Skeletal muscle satellite cell (primary cell): ENCODE measurements around the gene UBE2M.

Experiments used
- H3K27me3 ChIP-seq: 2 replicates; pipeline ENCODE4 v1.7.0; 2013; ENCODE audit warnings: low read length; ENCODE audit not compliant: control insufficient read depth, insufficient read depth
- H3K36me3 ChIP-seq: 2 replicates; pipeline ENCODE4 v1.7.0; 2013; ENCODE audit warnings: mild to moderate bottlenecking, control low read depth, low read length; ENCODE audit not compliant: insufficient read depth
- H3K4me1 ChIP-seq: 2 replicates; pipeline ENCODE4 v1.7.0; 2013; ENCODE audit warnings: low read length; ENCODE audit not compliant: control insufficient read depth, insufficient read depth
- H3K4me2 ChIP-seq: 2 replicates; pipeline ENCODE4 v1.7.0; 2013; ENCODE audit warnings: mild to moderate bottlenecking, low read length
- H3K4me3 ChIP-seq: 2 replicates; pipeline ENCODE4 v1.7.0; 2013; ENCODE audit warnings: low read length
- H3K9ac ChIP-seq: 2 replicates; pipeline ENCODE4 v1.7.0; 2013; ENCODE audit warnings: mild to moderate bottlenecking, low read depth, low read length, moderate library complexity
- H3K9me3 ChIP-seq: replicated peaks from 2 replicates; pipeline ENCODE4 v1.7.0; 2013; ENCODE audit warnings: mild to moderate bottlenecking, control low read depth, low read length

Gene UBE2M

DNA sequence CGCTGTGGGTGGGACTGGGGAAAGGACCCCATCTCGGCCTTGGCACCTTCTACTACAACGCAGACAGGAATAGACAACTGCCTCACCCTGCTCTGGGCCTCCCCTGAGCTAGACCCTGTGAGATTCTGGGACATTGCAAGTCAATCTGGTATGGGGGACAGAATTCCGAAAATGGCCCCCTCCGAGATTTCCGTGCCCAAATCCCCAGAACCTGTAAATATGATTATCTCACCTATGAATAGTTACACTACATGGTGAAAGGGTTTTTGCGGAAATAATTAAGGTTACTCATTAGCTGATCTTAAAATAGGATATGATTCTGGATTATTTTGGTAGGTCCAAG, 38.2 kb downstream of the UBE2M start:
- peak overlapping the region; percentile 88 for H3K4me3 ChIP-seq
- H3K4me2 ChIP-seq = peak overlapping the region; percentile 100
- peak overlapping the region; percentile 100 for H3K9ac ChIP-seq
- H3K27me3 ChIP-seq = no peaks in the 10 kb centered on the region
- peaks cover 12% of the 10 kb centered on the region for H3K4me1 ChIP-seq
- no peaks in the 10 kb centered on the region for H3K9me3 ChIP-seq
- peaks cover 20% of the 10 kb centered on the region for H3K36me3 ChIP-seq

DNA sequence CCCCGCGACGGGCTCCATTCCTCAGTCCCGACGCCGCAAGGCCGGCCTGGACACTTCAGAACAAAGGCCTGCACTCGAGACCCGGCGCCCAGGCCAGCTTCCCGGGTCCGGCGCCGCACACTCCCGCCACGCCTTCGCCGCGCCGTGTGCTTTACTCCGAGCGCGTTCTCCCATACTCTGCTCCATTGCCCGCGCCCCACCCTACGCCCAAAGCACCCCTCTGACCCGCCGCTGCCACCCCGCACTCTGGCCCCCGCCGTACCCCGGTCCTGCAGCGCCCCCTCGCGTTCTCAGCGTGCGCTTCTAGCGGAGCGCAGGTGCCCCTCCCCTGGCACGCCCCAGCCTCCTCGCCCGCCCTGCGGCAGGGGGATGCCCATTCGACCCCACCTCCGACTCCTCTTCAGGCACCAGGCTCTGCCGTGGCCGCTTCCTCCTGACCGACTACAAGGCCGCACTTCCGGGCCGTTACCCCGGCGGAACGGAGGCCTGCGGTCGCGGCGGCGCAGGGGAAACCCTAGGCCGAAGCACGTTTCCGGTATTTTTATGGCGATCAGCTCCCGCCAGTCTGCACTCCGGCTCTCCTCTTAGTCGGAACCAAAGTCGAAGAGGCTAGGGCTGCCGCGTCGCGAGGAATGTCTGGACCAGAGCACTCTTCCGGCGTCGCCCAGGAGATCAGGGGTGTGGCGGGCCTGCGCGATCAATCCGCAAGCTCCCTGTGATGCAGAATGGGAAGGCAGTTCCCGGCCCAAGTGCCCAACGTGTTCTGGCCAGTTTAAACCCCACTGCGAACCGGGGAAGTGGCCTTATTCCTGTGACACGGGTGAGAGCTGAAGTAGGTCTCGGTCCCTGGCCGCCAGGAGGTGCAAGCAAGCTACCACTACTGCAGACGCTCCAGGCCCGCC, 38.8 kb downstream of the UBE2M start, which contains the start of gene ZBTB45:
ZBTB45 (minus strand) TSS at position 456 of the 902 bp plus-strand sequence. CDS start 2,137 bp downstream, outside the sequence.
- H3K9me3 ChIP-seq = no peaks in the 10 kb centered on the region
- peak within 1 kb of the TSS; percentile 100 for H3K4me2 ChIP-seq
- H3K4me3 ChIP-seq = peak within 1 kb of the TSS; percentile 88
- peaks cover 12% of the 10 kb centered on the region for H3K4me1 ChIP-seq
- no peaks in the 10 kb centered on the region for H3K27me3 ChIP-seq
- H3K36me3 ChIP-seq = peaks cover 20% of the 10 kb centered on the region
- H3K9ac ChIP-seq = peak within 1 kb of the TSS; percentile 100

- Histone ChIP-seq H3K4me1 (peaks cover 12% of the 10 kb centered on the region), H3K9ac (peak overlapping the region; percentile 100), H3K27me3 (no peaks in the 10 kb centered on the region), H3K4me3 (peak overlapping the region; percentile 88), H3K9me3 (no peaks in the 10 kb centered on the region), H3K36me3 (peaks cover 20% of the 10 kb centered on the region), H3K4me2 (peak overlapping the region; percentile 100)
Observed at GRCh38 chr19:58519087-58519354, 39.4 kb downstream of the UBE2M start.

DNA sequence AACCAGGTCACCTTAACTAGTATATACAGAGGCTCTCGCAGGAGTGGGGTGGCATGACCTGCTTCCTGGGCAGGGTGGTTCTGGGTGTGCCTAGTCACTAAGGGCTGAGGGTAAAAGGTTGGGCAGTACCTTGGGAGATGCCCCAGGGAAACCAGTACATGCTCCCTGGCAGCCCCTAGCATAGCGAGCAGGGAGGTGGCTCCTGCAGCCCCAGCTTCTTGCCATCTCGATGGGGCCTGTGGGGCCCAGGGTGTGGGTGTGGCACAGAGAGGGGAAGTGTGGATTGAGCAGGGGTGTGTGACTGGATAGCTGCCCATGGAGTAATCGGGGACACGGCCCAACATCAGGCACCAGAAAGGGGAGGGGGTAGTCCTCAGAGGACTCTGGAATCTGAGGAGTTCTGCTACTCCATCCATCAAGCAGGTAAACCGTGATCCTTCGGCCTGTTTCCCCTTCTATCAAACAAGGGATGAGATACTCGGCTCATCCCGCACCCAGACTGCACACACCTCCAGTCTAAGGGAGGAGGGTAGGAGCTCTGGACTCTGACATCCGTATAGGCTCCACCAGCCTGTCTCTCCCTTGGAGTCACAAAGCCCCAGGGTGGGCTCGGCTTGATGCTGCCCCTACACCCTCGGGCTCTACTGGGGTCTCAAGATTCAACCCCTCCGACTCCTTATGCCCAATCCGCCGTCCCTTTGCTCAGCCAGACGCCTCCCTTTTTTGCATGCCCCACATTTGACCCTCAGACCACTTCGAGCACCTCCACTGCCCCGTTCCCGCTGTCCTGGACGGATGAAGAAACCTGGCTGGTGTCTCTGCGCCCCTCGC, 39.9 kb downstream of the UBE2M start:
- Histone ChIP-seq H3K4me1 (peaks cover 12% of the 10 kb centered on the region), H3K9ac (peak overlapping the region; percentile 100), H3K9me3 (no peaks in the 10 kb centered on the region)

DNA sequence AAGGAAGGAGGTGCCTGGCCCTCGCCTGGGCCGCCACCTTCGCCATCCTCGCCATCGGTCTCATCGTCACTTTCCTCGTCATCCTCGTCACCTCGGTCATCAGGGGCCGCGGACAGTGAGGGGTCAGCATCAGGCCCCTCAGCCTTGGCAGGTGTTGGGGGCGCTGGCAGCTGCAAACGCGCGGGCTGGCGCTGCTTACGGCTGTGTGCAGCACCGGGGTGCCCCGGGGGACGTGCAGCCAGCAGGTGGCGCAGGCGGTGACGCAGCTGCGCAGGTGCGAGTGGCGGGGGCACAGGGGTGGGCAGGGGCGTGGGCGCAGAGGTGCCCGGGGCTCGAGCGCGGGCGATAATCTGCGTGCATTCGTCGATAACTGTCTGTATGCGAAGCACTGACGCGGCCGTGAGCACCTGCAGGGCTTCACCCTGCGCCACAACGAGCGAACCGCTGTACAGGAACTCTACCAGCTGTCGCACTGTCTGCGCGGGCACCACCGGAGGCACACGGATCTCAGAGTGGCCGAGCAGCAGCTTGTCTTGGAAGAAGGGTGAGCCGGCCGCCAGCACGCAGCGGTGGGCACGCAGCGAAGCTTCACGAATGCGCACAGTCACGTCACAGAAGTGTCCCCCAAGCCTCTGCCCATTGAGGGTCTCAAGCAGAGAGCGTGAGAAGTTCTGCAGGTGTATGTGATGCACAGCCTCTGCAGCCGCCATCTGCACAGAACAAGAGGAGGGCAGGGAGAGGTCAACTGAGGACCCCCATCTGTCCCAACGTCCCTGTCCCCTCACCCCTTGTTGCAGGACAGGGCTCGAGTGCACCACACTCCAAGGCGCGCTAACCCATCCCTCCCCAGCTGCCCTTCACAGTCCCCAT, 41.2 kb downstream of the UBE2M start:
- Histone ChIP-seq H3K4me2 (peak overlapping the region; percentile 100), H3K9me3 (no peaks in the 10 kb centered on the region), H3K36me3 (peaks cover 26% of the 10 kb centered on the region), H3K9ac (no peak overlapping the region), H3K27me3 (no peaks in the 10 kb centered on the region), H3K4me1 (peaks cover 12% of the 10 kb centered on the region), H3K4me3 (no peak overlapping the region)

More for the DNA sequence above, 39.9 kb downstream of the UBE2M start:
- Histone ChIP-seq H3K36me3 (peaks cover 20% of the 10 kb centered on the region), H3K4me3 (peak overlapping the region; percentile 88), H3K27me3 (no peaks in the 10 kb centered on the region), H3K4me2 (peak overlapping the region; percentile 100)

- no peak overlapping the region for H3K4me3 ChIP-seq
- no peak overlapping the region for H3K9ac ChIP-seq
- peaks cover 26% of the 10 kb centered on the region for H3K36me3 ChIP-seq
- H3K27me3 ChIP-seq = no peaks in the 10 kb centered on the region
- H3K4me1 ChIP-seq = peaks cover 12% of the 10 kb centered on the region
- H3K9me3 ChIP-seq = no peaks in the 10 kb centered on the region
- no peak overlapping the region for H3K4me2 ChIP-seq
Observed at GRCh38 chr19:58516246-58516836, 42.1 kb downstream of the UBE2M start.

DNA sequence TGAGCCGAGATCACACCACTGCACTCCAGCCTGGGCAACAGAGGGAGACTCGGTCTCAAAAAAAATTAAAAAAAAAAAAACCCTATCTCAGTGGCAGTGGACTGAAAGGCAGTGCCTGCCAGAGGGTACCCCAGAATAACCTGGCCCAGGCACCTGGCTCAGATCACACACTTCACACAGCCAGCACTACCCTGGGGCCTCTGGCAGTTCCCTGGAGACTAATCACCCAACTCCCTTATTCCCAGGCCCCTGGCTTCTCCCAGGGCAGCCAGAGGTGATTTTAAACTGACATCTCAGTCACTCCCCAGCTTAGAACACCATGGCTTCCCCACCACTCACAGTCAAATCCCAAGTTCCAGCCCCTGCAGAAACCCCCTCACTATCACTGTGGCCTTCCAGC, 43.2 kb downstream of the UBE2M start:
- H3K4me3 ChIP-seq = no peak overlapping the region
- H3K4me1 ChIP-seq = peaks cover 12% of the 10 kb centered on the region
- no peak overlapping the region for H3K4me2 ChIP-seq
- H3K9me3 ChIP-seq = no peaks in the 10 kb centered on the region
- H3K27me3 ChIP-seq = no peaks in the 10 kb centered on the region
- H3K36me3 ChIP-seq = peaks cover 26% of the 10 kb centered on the region
- no peak overlapping the region for H3K9ac ChIP-seq

DNA sequence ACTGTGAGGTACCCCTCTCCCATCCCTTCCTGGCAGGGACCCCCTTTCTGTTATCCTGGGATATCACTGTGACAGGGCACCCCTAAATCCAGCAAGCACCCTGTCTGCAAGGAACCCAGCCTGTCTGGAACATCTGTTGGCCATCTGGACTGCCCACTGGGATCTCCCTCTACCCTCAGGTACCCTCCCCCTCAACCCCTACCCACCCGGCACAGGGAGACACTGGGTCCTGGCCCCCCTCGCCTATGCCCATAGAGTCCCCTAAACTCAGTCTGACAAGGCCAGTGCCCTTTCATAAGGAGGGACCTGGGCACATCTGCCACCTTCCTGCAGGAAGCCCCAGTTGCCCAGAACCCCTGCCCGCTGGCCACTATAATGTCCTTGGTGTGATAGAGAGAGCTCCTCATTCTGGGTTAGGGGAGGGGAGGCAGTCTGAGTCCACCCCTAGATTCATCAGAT, 43.8 kb downstream of the UBE2M start:
- Histone ChIP-seq H3K36me3 (peaks cover 26% of the 10 kb centered on the region), H3K4me3 (no peak overlapping the region), H3K4me1 (peaks cover 12% of the 10 kb centered on the region), H3K27me3 (no peaks in the 10 kb centered on the region), H3K9me3 (no peaks in the 10 kb centered on the region), H3K9ac (no peak overlapping the region), H3K4me2 (peak overlapping the region; percentile 28)

DNA sequence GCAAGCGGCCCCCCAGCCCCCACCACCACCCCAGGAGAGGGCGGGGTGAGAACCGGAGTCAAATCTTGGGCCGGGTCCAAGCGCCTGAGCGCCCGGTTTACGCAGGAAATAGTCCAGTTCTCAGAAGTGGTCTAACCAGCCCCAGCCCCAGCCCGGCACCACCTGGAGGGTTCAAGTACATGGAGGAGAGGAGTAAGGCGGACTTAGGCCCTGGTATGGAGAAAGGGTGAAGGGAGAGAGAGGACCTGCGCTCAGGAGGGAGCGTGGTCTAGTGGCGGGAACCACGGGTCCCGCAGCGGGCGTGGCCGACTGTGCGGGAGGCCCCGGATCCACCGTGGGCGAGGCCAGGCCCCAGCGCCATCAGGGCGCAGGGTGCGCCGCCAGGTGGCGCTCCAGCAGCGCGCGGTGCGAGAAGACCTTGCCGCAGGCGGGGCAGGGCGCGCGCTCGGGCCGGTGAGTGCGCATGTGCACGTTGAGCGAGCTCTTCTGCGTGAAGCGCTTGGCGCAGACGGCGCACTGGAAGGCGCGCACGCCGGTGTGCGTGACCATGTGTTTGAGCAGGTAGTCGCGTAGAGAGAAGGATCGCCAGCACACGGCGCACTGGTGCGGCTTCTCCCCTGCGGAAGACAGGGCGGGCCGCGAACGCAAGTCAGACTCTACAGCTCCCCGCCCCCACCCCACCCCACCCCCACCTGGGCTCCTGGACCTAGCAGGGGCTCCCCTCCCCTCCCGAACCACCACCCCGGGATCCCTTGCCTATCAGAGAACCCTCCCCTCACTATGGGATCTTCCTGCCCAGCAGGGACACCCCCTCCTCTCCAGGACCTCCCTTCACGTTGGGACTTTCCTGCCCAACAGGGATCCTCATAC, 44.5 kb downstream of the UBE2M start:
- no peaks in the 10 kb centered on the region for H3K27me3 ChIP-seq
- peak overlapping the region; percentile 28 for H3K4me2 ChIP-seq
- H3K9ac ChIP-seq = no peak overlapping the region
- H3K36me3 ChIP-seq = peaks cover 26% of the 10 kb centered on the region
- no peaks in the 10 kb centered on the region for H3K9me3 ChIP-seq
- H3K4me3 ChIP-seq = no peak overlapping the region
- peaks cover 12% of the 10 kb centered on the region for H3K4me1 ChIP-seq

- H3K36me3 ChIP-seq = peaks cover 26% of the 10 kb centered on the region
- H3K4me2 ChIP-seq = no peak overlapping the region
- no peak overlapping the region for H3K4me3 ChIP-seq
- H3K27me3 ChIP-seq = no peaks in the 10 kb centered on the region
- H3K9ac ChIP-seq = no peak overlapping the region
- H3K9me3 ChIP-seq = no peaks in the 10 kb centered on the region
- peaks cover 10% of the 10 kb centered on the region for H3K4me1 ChIP-seq
Observed at GRCh38 chr19:58513213-58513693, 45.2 kb downstream of the UBE2M start.
